Colonic mucosa (tissue), 4 donors: Measurements from ENCODE around the gene MAD1L1. TPM values are rescaled to one million over a fixed set of nuclear protein-coding genes. Genes with fewer than 3 reads are reported as not detected.

Experiments
- DNase-seq: peaks from one replicate; pipeline ENCODE4 v3.0.0-alpha.2; 2020
- H3K27ac ChIP-seq: fragments of 200-600 bp; one replicate; pipeline ENCODE4 v1.8.0; 2021
- H3K27me3 ChIP-seq: fragments of 200-600 bp; one replicate; pipeline ENCODE4 v1.8.0; 2021
- H3K36me3 ChIP-seq: fragments of 200-600 bp; one replicate; pipeline ENCODE4 v1.8.0; 2021
- H3K4me1 ChIP-seq: fragments of 200-600 bp; one replicate; pipeline ENCODE4 v1.8.0; 2021; ENCODE audit warnings: mild to moderate bottlenecking
- H3K4me3 ChIP-seq: fragments of 200-600 bp; one replicate; pipeline ENCODE4 v1.8.0; 2021
- H3K9ac ChIP-seq, 2 donors: one replicate each; pipeline ENCODE4 v1.7.0; 2013; ENCODE audit warnings: control low read depth in 2 of 2, low read depth in 2 of 2, low read length in 2 of 2
- H3K9me3 ChIP-seq: fragments of 200-600 bp; one replicate; pipeline ENCODE4 v1.8.0; 2021
- CTCF ChIP-seq: fragments of 200-600 bp; IDR thresholded peaks from one replicate; pipeline ENCODE4 v1.8.0; 2022; ENCODE audit warnings: antibody characterized with exemption, mild to moderate bottlenecking
- intact Hi-C: fragments of 100-400 bp; cut with DNase I; formaldehyde crosslinking; loops from one replicate; pipeline ENCODE4 v1.14.1; 2022
- total RNA-seq, 2 donors: library from RNA; stranded (reverse); fragmentation: NEBNext Ultra II Directional in 1 of 2; extraction: Animal tissue kit (Norgen Biotek cat#: 25700) in 1 of 2; gene quantifications; one replicate each; pipeline ENCODE4 v1.2.1, GENCODE V29; 2021
- donor health status: healthy.
- donor health status: DM: no; HTN: no; CAD: no.
- donor health status: DM: no; HTN: no; CAD: no.

MAD1L1 gene
- total RNA-seq: 10 to 100 TPM; 18.2 to 47.0 TPM

DNA sequence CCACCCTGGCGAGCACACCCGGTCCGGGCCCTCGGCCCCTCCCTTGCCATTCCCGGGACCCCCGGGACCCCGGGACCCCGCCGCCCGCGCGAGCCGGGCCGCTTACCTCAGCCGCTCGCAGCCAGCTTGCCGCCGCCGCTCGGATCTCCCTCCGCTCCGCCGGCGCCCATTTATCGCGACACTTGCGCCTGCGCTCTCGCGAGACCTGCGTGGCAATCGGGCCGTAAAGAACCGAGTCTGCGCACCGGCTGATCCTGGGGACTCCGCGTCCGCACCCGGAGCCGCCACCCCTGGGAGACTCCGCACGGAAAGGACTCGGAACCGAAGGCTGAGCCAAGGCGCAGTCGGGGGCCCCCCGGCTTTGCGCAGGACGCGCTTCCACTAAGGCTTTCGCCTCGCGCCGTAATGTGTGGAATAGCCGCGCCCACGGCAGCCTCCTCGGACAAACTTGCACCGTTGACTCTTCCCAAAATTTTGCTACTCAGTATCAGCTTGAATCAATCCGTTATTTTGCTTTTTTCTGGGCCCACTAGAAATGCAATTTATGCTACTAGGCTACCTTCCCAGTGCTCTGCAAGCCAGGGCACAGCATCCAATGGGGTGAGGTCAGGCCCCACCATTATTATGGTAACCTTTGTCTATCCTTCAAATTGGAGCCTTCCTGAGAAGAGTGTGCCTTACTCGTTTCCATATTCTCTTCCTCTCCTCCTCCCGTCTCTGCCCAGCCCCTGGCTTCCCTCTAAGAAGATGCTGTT is at the start of gene MAD1L1:
Gene MAD1L1 (minus strand): TSS at position 180 of the 755 bp plus-strand sequence. CDS start 2,812 bp downstream, outside the sequence.
- Histone ChIP-seq H3K9me3 (no peaks in the 10 kb centered on the region), H3K9ac (peak within 1 kb of the TSS; percentile 78 to 84), H3K36me3 (no peaks in the 10 kb centered on the region), H3K4me1 (no peaks in the 10 kb centered on the region), H3K27ac (peak within 1 kb of the TSS; percentile 53), H3K4me3 (peak within 1 kb of the TSS; percentile 98), H3K27me3 (no peaks in the 10 kb centered on the region)
- no peak for TF ChIP-seq CTCF
- DNase-seq: peak; percentile 91
- intact Hi-C loops: no loop called here

- no peak for DNase-seq
- no peaks in the 10 kb centered on the region for H3K9me3 ChIP-seq
- no peak overlapping the region for H3K9ac ChIP-seq
- no peaks in the 10 kb centered on the region for H3K27me3 ChIP-seq
- H3K4me1 ChIP-seq: no peaks in the 10 kb centered on the region
- no peak overlapping the region for H3K4me3 ChIP-seq
- H3K36me3 ChIP-seq: no peaks in the 10 kb centered on the region
- intact Hi-C loops: no loop called here
- no peak overlapping the region for H3K27ac ChIP-seq
- TF ChIP-seq CTCF: no peak
These were observed 49.5 kb upstream of the MAD1L1 start for GRCh38 chr7:2282185-2282751.

DNA sequence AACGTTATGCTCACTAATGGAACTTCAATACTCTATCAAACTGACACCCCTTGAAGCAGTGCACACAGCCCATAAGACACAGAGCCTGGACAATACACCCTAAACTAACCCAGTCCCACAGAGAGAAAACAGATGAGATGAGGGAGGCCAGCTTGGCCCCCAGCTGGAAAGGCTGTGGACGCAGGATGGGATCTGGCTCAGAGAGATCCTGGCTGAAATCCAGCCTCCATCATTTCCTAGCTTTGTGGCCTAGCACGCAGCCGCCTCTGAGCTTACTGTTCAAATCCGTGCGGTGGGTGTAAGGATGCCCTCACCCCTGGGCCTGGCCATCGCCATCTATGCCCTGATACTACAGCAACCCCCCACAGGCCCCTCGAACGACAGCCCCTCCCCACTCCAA is 48.8 kb upstream of the MAD1L1 start:
- Histone ChIP-seq H3K27ac (no peak overlapping the region), H3K4me3 (no peak overlapping the region), H3K36me3 (no peaks in the 10 kb centered on the region), H3K4me1 (no peaks in the 10 kb centered on the region), H3K27me3 (no peaks in the 10 kb centered on the region), H3K9me3 (no peaks in the 10 kb centered on the region), H3K9ac (no peak overlapping the region)
- no peak for TF ChIP-seq CTCF
- intact Hi-C loops: no loop called here
- no peak for DNase-seq

DNA sequence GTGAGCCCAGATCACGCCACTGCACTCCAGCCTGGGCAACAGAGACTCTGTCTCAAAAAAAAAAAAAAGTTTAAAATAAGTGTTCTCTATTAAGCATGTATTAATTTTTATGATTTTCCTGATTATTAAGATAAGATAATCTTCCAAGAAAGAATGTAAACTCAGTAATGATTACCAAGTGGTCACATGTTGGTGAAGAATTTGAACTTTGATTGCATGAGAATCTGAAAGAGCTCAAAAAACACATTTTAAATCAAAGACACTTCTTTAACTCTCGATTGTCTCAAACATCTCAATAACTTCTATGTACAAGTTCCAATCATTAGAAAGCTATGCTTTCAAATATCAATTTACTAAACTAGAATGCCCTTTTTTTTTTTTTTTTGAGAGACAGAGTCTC is 47.7 kb upstream of the MAD1L1 start:
- intact Hi-C loops: no loop called here
- Histone ChIP-seq H3K4me1 (no peaks in the 10 kb centered on the region), H3K9me3 (no peaks in the 10 kb centered on the region), H3K9ac (no peak overlapping the region), H3K27me3 (no peaks in the 10 kb centered on the region), H3K4me3 (no peak overlapping the region), H3K36me3 (no peaks in the 10 kb centered on the region), H3K27ac (no peak overlapping the region)
- no peak for DNase-seq
- TF ChIP-seq CTCF: no peak

DNA sequence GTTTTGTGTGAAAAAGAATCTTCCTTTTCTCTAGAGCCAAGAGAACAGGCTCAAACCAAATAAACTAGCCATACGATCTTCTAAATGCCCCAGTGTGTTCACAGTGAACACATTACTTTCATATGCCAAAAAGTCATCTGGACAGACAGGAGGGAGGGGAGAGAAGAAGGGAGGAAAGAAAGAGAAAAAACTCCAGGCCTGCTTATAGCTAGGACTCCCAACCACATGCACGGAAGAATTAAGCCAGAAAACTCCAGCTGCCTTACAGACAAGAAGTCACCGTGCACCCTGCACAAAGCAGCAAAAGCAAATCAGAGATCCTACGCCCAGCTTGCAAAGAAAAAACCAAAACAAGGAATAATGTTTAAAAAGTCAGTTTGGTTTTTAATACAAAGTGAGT is 47.2 kb upstream of the MAD1L1 start:
- no peaks in the 10 kb centered on the region for H3K36me3 ChIP-seq
- intact Hi-C loops: no loop called here
- H3K27me3 ChIP-seq: no peaks in the 10 kb centered on the region
- no peak for TF ChIP-seq CTCF
- no peak overlapping the region for H3K4me3 ChIP-seq
- H3K27ac ChIP-seq: no peak overlapping the region
- no peaks in the 10 kb centered on the region for H3K4me1 ChIP-seq
- no peaks in the 10 kb centered on the region for H3K9me3 ChIP-seq
- no peak for DNase-seq
- no peak overlapping the region for H3K9ac ChIP-seq
